ENCODE measurements around the gene PMAIP1. TPM values are rescaled to one million over a fixed set of nuclear protein-coding genes. Genes with fewer than 3 reads are reported as not detected.

The PMAIP1 gene
- total RNA-seq, 2 donors from 2014 or later = 1.8 to 2.6 TPM

GRCh38 chr18:59940068-59940467 is 40.3 kb downstream of the PMAIP1 start:
- intact Hi-C loops (cut with DNase I, micrococcal nuclease) = no loop called here
- ATAC-seq (no peak), DNase-seq (no peak)

GRCh38 chr18:59941331-59941730 is 41.5 kb downstream of the PMAIP1 start:
- ATAC-seq (no peak), DNase-seq (no peak)
- intact Hi-C loops (cut with DNase I, micrococcal nuclease) = no loop called here

- no peak for ATAC-seq
- no peak for DNase-seq
- intact Hi-C loops (cut with DNase I, micrococcal nuclease) = no loop called here
Measured at GRCh38 chr18:59942601-59943000, 42.8 kb downstream of the PMAIP1 start.

GRCh38 chr18:59945544-59945943 is 45.7 kb downstream of the PMAIP1 start:
- DNase-seq (no peak), ATAC-seq (no peak)
- intact Hi-C loops (cut with DNase I, micrococcal nuclease) = no loop called here

- intact Hi-C loops (cut with DNase I, micrococcal nuclease) = no loop called here
- ATAC-seq (no peak), DNase-seq (no peak)
Measured at GRCh38 chr18:59950215-59950944, 50.6 kb downstream of the PMAIP1 start.

DNA sequence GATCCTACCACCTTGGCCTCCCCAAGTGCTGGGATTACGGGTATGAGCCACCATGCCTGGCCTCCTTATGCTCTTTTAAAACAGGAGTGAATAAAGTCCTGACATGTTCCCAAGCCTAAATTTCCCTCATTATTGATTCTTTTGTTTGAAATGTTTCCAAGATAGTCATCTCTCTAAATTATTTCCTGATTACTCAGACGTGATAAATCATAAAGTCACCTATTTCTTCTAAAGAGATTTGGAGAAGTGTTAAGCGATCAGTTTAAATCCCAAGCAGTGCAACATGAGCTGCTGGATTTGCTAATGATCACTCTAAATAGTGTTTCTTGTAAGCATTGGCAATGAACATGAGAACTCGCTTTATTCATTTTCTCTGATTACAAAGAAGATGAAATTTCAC is 51.8 kb downstream of the PMAIP1 start:
- DNase-seq (no peak), ATAC-seq (no peak)
- intact Hi-C loops (cut with DNase I, micrococcal nuclease) = no loop called here

DNA sequence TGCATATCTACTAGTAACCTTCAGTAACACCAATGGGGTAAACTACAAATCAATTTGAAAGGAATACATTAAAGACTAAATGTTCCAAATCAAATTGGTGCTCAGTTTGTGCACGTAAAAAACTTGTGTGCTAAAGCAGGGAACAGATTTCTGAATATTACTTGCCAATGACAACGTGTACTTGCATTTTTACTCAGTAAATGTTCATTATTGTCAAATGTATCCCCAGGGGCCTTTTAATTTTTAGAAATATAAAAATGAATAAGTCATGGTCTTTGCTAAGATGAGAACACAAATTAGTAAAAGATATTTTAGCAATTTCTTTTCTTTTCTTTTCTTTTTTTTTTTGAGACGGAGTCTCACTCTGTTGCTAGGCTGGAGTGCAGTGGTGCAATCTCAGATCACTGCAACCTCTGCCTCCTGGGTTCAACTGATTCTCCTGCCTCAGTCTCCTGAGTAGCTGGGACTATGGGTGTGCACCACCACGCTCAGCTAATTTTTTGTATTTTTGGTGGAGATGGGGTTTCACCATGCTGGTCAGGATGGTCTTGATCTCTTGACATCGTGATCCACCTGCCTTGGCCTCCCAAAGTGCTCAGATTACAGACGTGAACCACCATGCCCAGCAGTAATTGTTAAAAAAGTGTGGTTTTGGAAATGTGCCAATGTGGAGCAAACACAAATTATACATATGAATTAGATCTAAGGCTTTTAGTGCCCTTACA is 52.6 kb downstream of the PMAIP1 start:
- DNase-seq (no peak), ATAC-seq (no peak)

More for the DNA sequence above, 52.6 kb downstream of the PMAIP1 start:
- intact Hi-C loops (cut with DNase I, micrococcal nuclease) = no loop called here

Other genes with a start within 250 kb of the PMAIP1 start
- 1 to 10 TPM in 1 of 2 donors, under 1 TPM in 1; 0.31 to 8.0 TPM for gene CCBE1, start 202.6 kb upstream of the PMAIP1 start, total RNA-seq

All from left colon (tissue), 2 donors.